GM13976 (cell line): Measurements from ENCODE around the gene TMEM117.

Source experiments
- DNase-seq: peaks from one replicate; pipeline ENCODE4 v3.0.0; 2012; ENCODE audit warnings: low spot score
- CTCF ChIP-seq: IDR thresholded peaks from 2 replicates; pipeline ENCODE4 v1.5.1; 2012; ENCODE audit warnings: borderline replicate concordance, mild to moderate bottlenecking; ENCODE audit not compliant: insufficient read depth; ENCODE audit errors: extremely low read depth, missing control alignments, control extremely low read depth
- in situ Hi-C: fragments of 300-500 bp; cut with MboI; formaldehyde crosslinking; loops from one replicate; pipeline ENCODE4 v1.12.0; 2022; ENCODE audit warnings: low sequenced_read_pairs, mixed read lengths, inconsistent platforms; ENCODE audit not compliant: unreplicated experiment

Gene TMEM117

GRCh38 chr12:43805149-43805859, 30.6 kb upstream of the TMEM117 start:
- DNase-seq: peak; percentile 25
- no peak for TF ChIP-seq CTCF
- in situ Hi-C loops: no loop called here

- in situ Hi-C loops: no loop called here
- no peak for TF ChIP-seq CTCF
- peak; percentile 95 for DNase-seq
Observed at GRCh38 chr12:43805860-43806736, 29.8 kb upstream of the TMEM117 start, which contains the start of gene TWF1. TSS of gene TWF1 (minus strand) at chr12:43806317. CDS start at chr12:43806245, 72 bp downstream.

GRCh38 chr12:43806737-43807072, 29.2 kb upstream of the TMEM117 start:
- in situ Hi-C loops: no loop called here
- DNase-seq: no peak
- no peak for TF ChIP-seq CTCF

- in situ Hi-C loops: no loop called here
Observed at GRCh38 chr12:43807386-43807785, 28.5 kb upstream of the TMEM117 start.

GRCh38 chr12:43812057-43812456, 23.8 kb upstream of the TMEM117 start:
- TF ChIP-seq CTCF: no peak
- in situ Hi-C loops: no loop called here
- DNase-seq: no peak

More at GRCh38 chr12:43807386-43807785, 28.5 kb upstream of the TMEM117 start:
- DNase-seq: no peak
- TF ChIP-seq CTCF: no peak

- in situ Hi-C loops: no loop called here
- TF ChIP-seq CTCF: no peak
- DNase-seq: no peak
Observed at GRCh38 chr12:43812926-43813325, 23.0 kb upstream of the TMEM117 start.
